Erythroblast (primary cell): Measurements from ENCODE around the gene PSMB9.
A peak's percentile ranks its signal among the peaks of the same experiment; 100 is the strongest.
"Not testable (repeated sequence)": the region's sequence is repeated elsewhere in the genome, so short reads cannot be mapped to it uniquely, and the experiment has no call there.

ENCODE experiments used
- DNase-seq, 2 experiments: peaks; one replicate each; lab custom pipeline; 2025; lab: John Stamatoyannopoulos, UW
- GATA1 ChIP-seq: IDR thresholded peaks from 2 replicates; pipeline ENCODE4 v1.6.1; 2011; ENCODE audit warnings: low read depth, mild to moderate bottlenecking, control low read depth, low read length, moderate library complexity
- POLR2A ChIP-seq: IDR thresholded peaks from 2 replicates; pipeline ENCODE4 v1.6.1; 2011; ENCODE audit warnings: mild to moderate bottlenecking, low read length

PSMB9 gene

GRCh38 chr6:32862725-32863124 is 8.7 kb downstream of the PSMB9 start:
- no peak for DNase-seq
- TF ChIP-seq POLR2A (no peak), GATA1 (no peak)

DNA sequence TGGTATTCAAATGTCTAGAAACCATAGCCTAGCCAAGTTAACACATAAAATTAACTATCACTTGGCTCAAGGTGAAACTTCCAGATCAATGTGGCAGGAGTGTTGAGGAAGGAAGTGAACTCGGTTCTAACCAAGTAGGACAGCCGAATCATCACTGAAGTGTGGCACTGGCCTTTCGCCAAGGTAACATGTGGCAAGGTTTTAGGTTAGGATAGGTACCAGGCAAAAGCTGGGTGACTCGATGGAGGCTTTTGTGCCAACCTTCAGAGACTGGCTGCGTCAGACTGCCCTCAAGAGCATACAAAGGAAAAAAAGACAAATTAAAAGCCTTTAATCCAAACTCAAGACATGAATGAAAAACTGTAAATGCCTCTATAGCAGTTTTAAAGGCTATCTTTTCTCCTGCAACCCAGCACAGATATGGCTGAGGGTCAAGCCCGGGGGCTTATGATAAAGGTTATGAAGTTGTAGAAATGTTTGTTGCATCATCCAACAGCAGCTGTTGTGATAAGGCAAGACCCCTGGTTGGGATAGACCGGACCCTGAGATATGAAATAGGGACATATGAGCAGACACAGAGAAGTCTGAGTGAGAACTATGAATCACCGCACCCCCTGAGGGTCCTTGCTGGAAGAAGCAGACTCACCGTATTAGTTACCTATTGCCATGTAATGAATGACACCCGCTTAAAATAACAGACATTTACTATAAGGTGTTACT is 11.9 kb downstream of the PSMB9 start:
- DNase-seq: no peak
- no peak for TF ChIP-seq POLR2A

- no peak for DNase-seq
- no peak for TF ChIP-seq GATA1
- no peak for TF ChIP-seq POLR2A
These were observed 13.1 kb downstream of the PSMB9 start for GRCh38 chr6:32867022-32867477.

DNA sequence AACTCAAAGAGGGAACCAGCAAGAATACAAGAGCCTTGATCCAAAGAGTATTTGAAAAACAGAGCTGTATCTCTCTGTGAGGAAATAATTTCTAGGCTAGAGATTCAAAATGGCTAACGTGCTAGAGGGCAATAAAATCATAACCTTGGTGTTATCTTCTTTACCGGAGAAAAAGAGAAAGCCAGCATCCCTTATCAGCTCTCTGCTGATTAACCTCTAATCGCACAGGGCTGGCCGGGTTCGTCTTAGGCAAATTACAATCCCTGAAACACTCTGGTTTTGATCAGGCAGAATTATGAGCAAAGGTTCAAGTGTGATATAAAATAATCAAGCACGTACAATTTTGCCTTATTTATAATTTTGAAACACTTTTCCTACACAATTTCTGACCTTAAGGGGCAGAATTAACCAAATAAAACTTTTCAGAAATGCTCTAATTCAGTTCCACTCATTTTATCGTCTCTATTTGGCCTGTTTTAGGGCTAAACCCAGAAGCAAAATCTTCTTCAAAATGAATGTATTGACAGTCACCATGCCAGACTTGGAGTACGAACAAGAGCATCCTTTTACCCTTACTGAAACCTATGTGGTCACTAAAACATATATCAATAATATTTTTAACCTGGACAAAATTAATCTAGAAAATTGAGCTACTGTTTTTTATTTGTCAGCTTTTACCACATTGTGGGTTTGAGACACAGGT is 13.7 kb downstream of the PSMB9 start:
- peak in 1 of 2 experiments; percentile 33 for DNase-seq
- no peak for TF ChIP-seq GATA1

- peak; percentile 79 to 91 for DNase-seq
- TF ChIP-seq POLR2A (no peak), GATA1 (no peak)
These were observed 14.3 kb downstream of the PSMB9 start for GRCh38 chr6:32868257-32868788.

DNA sequence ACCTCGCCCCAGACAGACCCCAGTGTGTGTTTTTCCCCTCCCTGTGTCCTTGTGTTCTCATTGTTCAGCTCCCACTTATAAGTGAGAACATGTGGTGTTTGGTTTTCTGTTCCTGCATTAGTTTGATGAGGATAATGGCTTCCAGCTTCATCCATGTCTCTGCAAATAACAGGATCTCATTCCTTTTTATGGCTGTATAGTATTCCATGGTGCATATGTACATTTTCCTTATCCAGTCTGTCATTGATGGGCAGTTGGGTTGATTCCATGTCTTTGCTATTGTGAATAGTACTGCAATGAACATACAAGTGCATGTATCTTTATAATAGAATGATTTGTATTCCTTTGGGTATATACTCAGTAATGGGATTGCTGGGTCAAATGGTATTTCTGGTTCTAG is 20.0 kb downstream of the PSMB9 start:
- not testable (repeated sequence) for DNase-seq

- DNase-seq: no peak
- TF ChIP-seq POLR2A: no peak
- no peak for TF ChIP-seq GATA1
These were observed 22.6 kb downstream of the PSMB9 start for GRCh38 chr6:32876603-32877002.

GRCh38 chr6:32879691-32880090 is 25.7 kb downstream of the PSMB9 start:
- TF ChIP-seq POLR2A: no peak
- no peak for TF ChIP-seq GATA1
- no peak for DNase-seq

- not testable (repeated sequence) for DNase-seq
These were observed 27.0 kb downstream of the PSMB9 start for GRCh38 chr6:32880962-32881361.

DNA sequence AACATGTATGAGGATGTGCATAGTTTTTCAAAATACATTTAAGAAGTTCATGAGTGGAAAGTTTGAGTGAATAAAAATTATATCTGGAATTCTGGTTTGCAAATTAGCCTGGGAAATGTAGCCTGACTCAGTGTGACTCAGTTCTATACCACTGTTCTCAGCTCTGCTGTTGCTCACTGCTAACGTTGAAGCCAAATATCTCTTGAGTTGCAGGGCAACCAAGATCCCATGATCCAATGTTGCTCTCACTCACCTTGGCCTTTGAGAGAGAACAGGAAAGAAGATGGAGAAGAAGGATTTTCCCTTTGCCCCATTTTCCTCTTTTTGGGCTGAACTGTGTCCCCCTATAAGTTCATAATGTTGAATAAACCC is 28.9 kb downstream of the PSMB9 start:
- no peak for DNase-seq
- TF ChIP-seq POLR2A (no peak), GATA1 (no peak)

- DNase-seq: no peak
- TF ChIP-seq GATA1 (no peak), POLR2A (no peak)
These were observed 29.8 kb downstream of the PSMB9 start for GRCh38 chr6:32883789-32884188.

GRCh38 chr6:32885698-32886286 is 31.8 kb downstream of the PSMB9 start:
- DNase-seq: peak; percentile 78 to 86
- TF ChIP-seq POLR2A: no peak
- TF ChIP-seq GATA1: no peak

- TF ChIP-seq GATA1 (no peak), POLR2A (no peak)
- DNase-seq: no peak
These were observed 32.8 kb downstream of the PSMB9 start for GRCh38 chr6:32886681-32887383.

- no peak for DNase-seq
These were observed 33.6 kb downstream of the PSMB9 start for GRCh38 chr6:32887616-32888015.

More at GRCh38 chr6:32887616-32888015, 33.6 kb downstream of the PSMB9 start:
- no peak for TF ChIP-seq POLR2A
- no peak for TF ChIP-seq GATA1
